Smooth muscle cell (in vitro differentiated cells): ENCODE measurements around the gene PRRC2C. TPM values are rescaled to one million over a fixed set of nuclear protein-coding genes. Genes with fewer than 3 reads are reported as not detected.

Experiments
- DNase-seq: peaks from one replicate; lab custom pipeline; 2025; ENCODE audit not compliant: unreplicated experiment; lab: John Stamatoyannopoulos, UW
- H2AFZ ChIP-seq: fragments of 200-600 bp; sonication (generic); 2 replicates; pipeline ENCODE4 v1.6.0; 2016; ENCODE audit warnings: antibody characterized with exemption, low read depth, mild to moderate bottlenecking
- H3F3A ChIP-seq: fragments of 200-600 bp; sonication (generic); 2 replicates; pipeline ENCODE4 v1.6.0; 2017; ENCODE audit warnings: antibody characterized with exemption, low read depth
- H3K27ac ChIP-seq: fragments of 200-600 bp; sonication (generic); 2 replicates; pipeline ENCODE4 v1.5.1; 2016; ENCODE audit warnings: low read depth, mild to moderate bottlenecking
- H3K27me3 ChIP-seq: fragments of 200-600 bp; sonication (generic); 2 replicates; pipeline ENCODE4 v1.6.1; 2016; ENCODE audit warnings: low read depth, mild to moderate bottlenecking
- H3K36me3 ChIP-seq: fragments of 200-600 bp; sonication (generic); 2 replicates; pipeline ENCODE4 v1.5.1; 2016; ENCODE audit warnings: low read depth
- H3K4me1 ChIP-seq: fragments of 200-600 bp; sonication (generic); 2 replicates; pipeline ENCODE4 v1.5.1; 2016; ENCODE audit warnings: low read depth
- H3K4me2 ChIP-seq: fragments of 200-600 bp; sonication (generic); 2 replicates; pipeline ENCODE4 v1.6.0; 2016; ENCODE audit warnings: mild to moderate bottlenecking
- H3K4me3 ChIP-seq: fragments of 200-600 bp; sonication (generic); 2 replicates; pipeline ENCODE4 v1.5.1; 2016; ENCODE audit warnings: mild to moderate bottlenecking
- H3K79me2 ChIP-seq: fragments of 200-600 bp; sonication (generic); 2 replicates; pipeline ENCODE4 v1.6.0; 2016; ENCODE audit warnings: low read depth, mild to moderate bottlenecking
- H3K9ac ChIP-seq: fragments of 200-600 bp; sonication (generic); 2 replicates; pipeline ENCODE4 v1.6.0; 2016; ENCODE audit warnings: low read depth
- H3K9me3 ChIP-seq: fragments of 200-600 bp; sonication (generic); replicated peaks from 2 replicates; pipeline ENCODE4 v1.5.1; 2016; ENCODE audit warnings: low read depth
- H4K20me1 ChIP-seq: fragments of 200-600 bp; sonication (generic); 2 replicates; pipeline ENCODE4 v1.6.0; 2016; ENCODE audit warnings: low read depth
- WGBS: methylation state at CpG from one replicate; pipeline ENCODE4 v1.1.7; 2016; ENCODE audit warnings: low lambda C conversion rate; 5-methylcytosine and 5-hydroxymethylcytosine counted together
- polyA plus RNA-seq: library from polyadenylated mRNA; unstranded; fragments of >200 nt; fragmentation: Nextera tagmentation; extraction: Ambion mirVana; gene quantifications from 2 replicates; pipeline ENCODE4 v1.2.1, GENCODE V29; 2016
- total RNA-seq: library from RNA; depleted of rRNA; stranded (reverse); fragments of >200 nt; gene quantifications from 2 replicates; pipeline ENCODE4 v1.2.3, GENCODE V29; 2014
- TF ChIP-seq, protein P1 (sequence below): fragments of 200-600 bp; sonication (generic); IDR thresholded peaks from 2 replicates; pipeline ENCODE4 v1.5.1; 2017; ENCODE audit warnings: borderline replicate concordance, mild to moderate bottlenecking, antibody characterized with exemption; ENCODE audit not compliant: insufficient read depth, poor library complexity, severe bottlenecking

Gene PRRC2C
- total and polyA plus RNA-seq, 2 experiments from 2014 or later = 89.8 to 106 TPM

DNA sequence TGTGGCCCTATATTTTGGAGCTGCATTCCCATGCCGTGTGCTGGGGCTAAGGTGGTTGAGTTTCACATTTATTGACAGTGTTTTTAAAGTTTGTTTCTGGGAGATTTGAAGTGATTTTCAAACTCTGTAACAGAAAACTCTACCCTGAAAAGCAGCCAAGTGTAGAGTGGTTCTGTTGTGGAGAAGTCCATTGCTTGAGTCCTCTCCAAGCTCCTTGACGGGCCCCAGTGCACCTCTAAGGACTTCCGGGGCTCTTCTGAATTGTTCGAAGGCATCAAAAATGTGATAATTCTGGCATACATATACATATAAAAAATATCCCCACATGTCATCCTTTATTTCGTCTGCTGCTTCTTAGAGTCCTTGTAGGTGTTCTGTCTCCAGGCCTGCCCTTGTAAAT is 141.7 kb downstream of the PRRC2C start:
- Histone ChIP-seq H3K27me3 (no peaks in the 10 kb centered on the region), H3K4me2 (no peak overlapping the region)

DNA sequence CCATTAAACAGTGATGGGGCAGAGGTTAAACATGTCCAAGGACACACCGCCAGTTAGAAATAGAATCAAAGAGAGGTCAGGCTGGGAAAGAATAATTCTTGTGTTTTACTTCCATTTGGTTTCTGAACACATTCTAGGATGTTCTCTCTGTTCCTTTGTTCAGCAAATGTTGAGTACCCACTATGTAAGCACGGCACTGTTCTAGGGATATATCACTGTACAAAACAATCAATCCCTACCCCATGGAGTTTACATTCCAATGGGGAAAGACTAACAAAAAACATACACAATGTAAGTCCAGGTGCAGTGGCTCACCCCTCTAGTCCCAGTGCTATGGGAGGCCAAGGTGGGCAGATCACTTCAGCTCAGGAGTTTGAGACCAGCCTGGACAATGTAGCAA is 142.9 kb downstream of the PRRC2C start:
- H3K9me3 ChIP-seq = no peaks in the 10 kb centered on the region
- H2AFZ ChIP-seq = no peak overlapping the region
- no peaks in the 10 kb centered on the region for H4K20me1 ChIP-seq
- H3K36me3 ChIP-seq = no peaks in the 10 kb centered on the region
- no peaks in the 10 kb centered on the region for H3K4me1 ChIP-seq
- TF ChIP-seq, protein P1, sequence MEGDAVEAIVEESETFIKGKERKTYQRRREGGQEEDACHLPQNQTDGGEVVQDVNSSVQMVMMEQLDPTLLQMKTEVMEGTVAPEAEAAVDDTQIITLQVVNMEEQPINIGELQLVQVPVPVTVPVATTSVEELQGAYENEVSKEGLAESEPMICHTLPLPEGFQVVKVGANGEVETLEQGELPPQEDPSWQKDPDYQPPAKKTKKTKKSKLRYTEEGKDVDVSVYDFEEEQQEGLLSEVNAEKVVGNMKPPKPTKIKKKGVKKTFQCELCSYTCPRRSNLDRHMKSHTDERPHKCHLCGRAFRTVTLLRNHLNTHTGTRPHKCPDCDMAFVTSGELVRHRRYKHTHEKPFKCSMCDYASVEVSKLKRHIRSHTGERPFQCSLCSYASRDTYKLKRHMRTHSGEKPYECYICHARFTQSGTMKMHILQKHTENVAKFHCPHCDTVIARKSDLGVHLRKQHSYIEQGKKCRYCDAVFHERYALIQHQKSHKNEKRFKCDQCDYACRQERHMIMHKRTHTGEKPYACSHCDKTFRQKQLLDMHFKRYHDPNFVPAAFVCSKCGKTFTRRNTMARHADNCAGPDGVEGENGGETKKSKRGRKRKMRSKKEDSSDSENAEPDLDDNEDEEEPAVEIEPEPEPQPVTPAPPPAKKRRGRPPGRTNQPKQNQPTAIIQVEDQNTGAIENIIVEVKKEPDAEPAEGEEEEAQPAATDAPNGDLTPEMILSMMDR = no peak
- H3K9ac ChIP-seq = no peak overlapping the region
- WGBS = 94% methylated on average over 2 of the region's 2 CpGs
- no peak overlapping the region for H3K4me3 ChIP-seq
- H3K27ac ChIP-seq = no peak overlapping the region
- no peaks in the 10 kb centered on the region for H3K27me3 ChIP-seq
- no peaks in the 10 kb centered on the region for H3K79me2 ChIP-seq
- H3F3A ChIP-seq = no peaks in the 10 kb centered on the region
- no peak overlapping the region for H3K4me2 ChIP-seq
- DNase-seq = no peak

More for the DNA sequence above, 141.7 kb downstream of the PRRC2C start:
- Histone ChIP-seq H3K9me3 (no peaks in the 10 kb centered on the region), H3K9ac (no peak overlapping the region), H3K4me1 (no peaks in the 10 kb centered on the region), H3K27ac (no peak overlapping the region), H3K36me3 (no peaks in the 10 kb centered on the region), H2AFZ (no peak overlapping the region), H3K4me3 (no peak overlapping the region), H3F3A (no peaks in the 10 kb centered on the region), H4K20me1 (no peaks in the 10 kb centered on the region), H3K79me2 (no peaks in the 10 kb centered on the region)
- DNase-seq = no peak
- WGBS = 84% methylated on average over 5 of the region's 5 CpGs
- TF ChIP-seq, protein P1 = no peak

DNA sequence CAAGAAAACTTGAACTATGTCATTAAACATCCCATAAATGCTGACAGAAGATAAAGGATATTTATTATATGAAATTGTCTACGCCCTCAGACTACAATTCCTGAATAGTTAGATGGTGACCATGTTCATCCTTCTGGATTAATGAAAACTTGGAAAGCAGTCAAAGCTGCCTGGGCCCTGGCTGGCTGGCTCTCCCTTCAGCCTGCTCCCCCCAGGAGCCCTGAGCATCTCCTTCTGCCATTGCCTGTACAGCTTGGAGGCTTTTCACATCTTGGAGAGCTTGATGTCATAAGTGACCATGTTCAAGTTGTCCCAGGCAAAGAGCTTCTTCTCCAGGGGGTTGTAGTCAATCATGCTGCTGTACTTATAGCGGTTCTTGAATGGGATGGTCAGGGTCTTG is 150.3 kb downstream of the PRRC2C start:
- Histone ChIP-seq H3K27ac (no peak overlapping the region), H3K9me3 (no peaks in the 10 kb centered on the region), H3K36me3 (no peaks in the 10 kb centered on the region), H2AFZ (no peak overlapping the region), H3K4me2 (no peak overlapping the region), H3K9ac (no peak overlapping the region), H3F3A (no peaks in the 10 kb centered on the region), H3K4me3 (no peak overlapping the region), H3K27me3 (no peaks in the 10 kb centered on the region), H4K20me1 (no peaks in the 10 kb centered on the region), H3K4me1 (no peaks in the 10 kb centered on the region), H3K79me2 (no peaks in the 10 kb centered on the region)
- DNase-seq = no peak
- TF ChIP-seq, protein P1 = no peak
- 77% methylated on average over 2 of the region's 2 CpGs for WGBS

DNA sequence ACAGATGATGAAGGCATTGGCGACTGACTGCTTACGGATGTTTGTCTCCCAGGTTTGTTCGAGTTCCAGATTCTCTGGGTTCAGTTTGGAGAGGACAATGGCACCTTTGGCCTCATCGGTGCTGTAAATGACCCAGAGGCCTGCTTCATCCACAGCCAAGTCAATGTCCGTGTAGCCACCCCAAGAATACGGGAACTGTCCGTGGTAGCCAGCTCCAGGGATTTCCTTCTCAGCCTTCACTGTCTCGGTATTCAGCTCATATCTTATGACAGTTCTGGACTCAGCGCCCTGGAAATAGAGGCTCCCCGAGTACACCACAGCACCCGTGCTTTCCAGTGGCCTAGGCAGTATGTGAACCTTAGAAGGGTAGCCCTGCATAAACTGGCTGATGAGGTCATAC is 150.8 kb downstream of the PRRC2C start:
- no peak for DNase-seq
- Histone ChIP-seq H3K4me1 (no peaks in the 10 kb centered on the region), H3K27me3 (no peaks in the 10 kb centered on the region), H3K9ac (no peak overlapping the region), H3K36me3 (no peaks in the 10 kb centered on the region), H4K20me1 (no peaks in the 10 kb centered on the region), H2AFZ (no peak overlapping the region), H3K4me3 (no peak overlapping the region), H3K9me3 (no peaks in the 10 kb centered on the region), H3F3A (no peaks in the 10 kb centered on the region), H3K79me2 (no peaks in the 10 kb centered on the region), H3K27ac (no peak overlapping the region), H3K4me2 (no peak overlapping the region)
- 89% methylated on average over 11 of the region's 11 CpGs for WGBS
- TF ChIP-seq, protein P1 = no peak
